Lung (tissue), 12 donors: ENCODE measurements around the gene CLEC4C. TPM values are rescaled to one million over a fixed set of nuclear protein-coding genes. Genes with fewer than 3 reads are reported as not detected.
"Not testable (repeated sequence)": the region's sequence is repeated elsewhere in the genome, so short reads cannot be mapped to it uniquely, and the experiment has no call there.

Experiments used
- ATAC-seq: fragments of 200-7000 bp; cut with Tn5 transposase; one replicate; pipeline ENCODE4 v1.9.1; 2020; ENCODE audit warnings: moderate number of reproducible peaks; ENCODE audit not compliant: insufficient read depth, low FRiP score
- DNase-seq, 3 donors: peaks; one replicate each; pipeline ENCODE4 v3.0.0-alpha.2; 2013 to 2017
- H3K27ac ChIP-seq, 2 donors: one replicate each; pipeline ENCODE4 v1.5.1; 2013; ENCODE audit warnings: mild to moderate bottlenecking in 2 of 2, moderate library complexity in 2 of 2, control low read depth in 1 of 2, inconsistent platforms in 1 of 2, low read depth in 1 of 2, low read length in 1 of 2
- H3K27me3 ChIP-seq, 3 donors: one replicate each; pipeline ENCODE4 v1.5.1; 2013; ENCODE audit warnings: low read length in 2 of 3; ENCODE audit not compliant: control insufficient read depth in 3 of 3, insufficient read depth in 3 of 3
- H3K36me3 ChIP-seq, 4 donors: one replicate each; pipeline ENCODE4 v1.5.1; 2013; ENCODE audit warnings: low read length in 4 of 4, mild to moderate bottlenecking in 1 of 4, moderate library complexity in 1 of 4; ENCODE audit not compliant: control insufficient read depth in 4 of 4, insufficient read depth in 4 of 4
- H3K4me1 ChIP-seq, 5 donors: one replicate each; pipeline ENCODE4 v1.5.1; 2013; ENCODE audit warnings: low read length in 5 of 5, mild to moderate bottlenecking in 2 of 5, moderate library complexity in 1 of 5; ENCODE audit not compliant: control insufficient read depth in 5 of 5, insufficient read depth in 5 of 5
- H3K4me3 ChIP-seq: one replicate; pipeline ENCODE4 v1.5.1; 2013; ENCODE audit warnings: mild to moderate bottlenecking, control low read depth, moderate library complexity
- H3K9ac ChIP-seq, 2 donors: one replicate each; pipeline ENCODE4 v1.5.1; 2013; ENCODE audit warnings: low read length in 2 of 2, control low read depth in 1 of 2; ENCODE audit not compliant: insufficient read depth in 1 of 2
- H3K9me3 ChIP-seq, 4 donors: one replicate each; pipeline ENCODE4 v1.5.1; 2013; ENCODE audit warnings: low read length in 3 of 4, mild to moderate bottlenecking in 1 of 4, moderate library complexity in 1 of 4; ENCODE audit not compliant: control insufficient read depth in 4 of 4, insufficient read depth in 3 of 4
- WGBS, 2 donors: extraction: QIAGEN DNeasy Blood & Tissue Kit; methylation state at CpG; one replicate each; pipeline ENCODE4 v1.1.7; 2013; 5-methylcytosine and 5-hydroxymethylcytosine counted together
- polyA plus RNA-seq, 2 donors: library from polyadenylated mRNA; stranded (reverse); fragments of 200-250 nt; gene quantifications; one replicate each; pipeline ENCODE4 v1.2.1, GENCODE V29; 2013
- total RNA-seq, 2 donors: library from RNA; depleted of rRNA in 1 of 2; stranded (reverse); fragments of >200 nt in 1 of 2; gene quantifications; one replicate each; pipeline ENCODE4 v1.2.1, GENCODE V29; 2014 to 2021
- TF ChIP-seq, protein P1 (sequence below): IDR thresholded peaks from 2 replicates; pipeline ENCODE4 v1.5.1; 2012; ENCODE audit warnings: mild to moderate bottlenecking; ENCODE audit errors: control extremely low read depth, extremely low read depth
- donor health status: control.
- donor health status: control.
- donor health status: Bipolar disorder and iron deficiency.
- donor health status: healthy.
- donor health status: DM: yes; HTN: yes; CAD: no.

The CLEC4C gene
- total and polyA plus RNA-seq, 4 donors, result 0.08 to 0.60 TPM; not detected in 2

DNA sequence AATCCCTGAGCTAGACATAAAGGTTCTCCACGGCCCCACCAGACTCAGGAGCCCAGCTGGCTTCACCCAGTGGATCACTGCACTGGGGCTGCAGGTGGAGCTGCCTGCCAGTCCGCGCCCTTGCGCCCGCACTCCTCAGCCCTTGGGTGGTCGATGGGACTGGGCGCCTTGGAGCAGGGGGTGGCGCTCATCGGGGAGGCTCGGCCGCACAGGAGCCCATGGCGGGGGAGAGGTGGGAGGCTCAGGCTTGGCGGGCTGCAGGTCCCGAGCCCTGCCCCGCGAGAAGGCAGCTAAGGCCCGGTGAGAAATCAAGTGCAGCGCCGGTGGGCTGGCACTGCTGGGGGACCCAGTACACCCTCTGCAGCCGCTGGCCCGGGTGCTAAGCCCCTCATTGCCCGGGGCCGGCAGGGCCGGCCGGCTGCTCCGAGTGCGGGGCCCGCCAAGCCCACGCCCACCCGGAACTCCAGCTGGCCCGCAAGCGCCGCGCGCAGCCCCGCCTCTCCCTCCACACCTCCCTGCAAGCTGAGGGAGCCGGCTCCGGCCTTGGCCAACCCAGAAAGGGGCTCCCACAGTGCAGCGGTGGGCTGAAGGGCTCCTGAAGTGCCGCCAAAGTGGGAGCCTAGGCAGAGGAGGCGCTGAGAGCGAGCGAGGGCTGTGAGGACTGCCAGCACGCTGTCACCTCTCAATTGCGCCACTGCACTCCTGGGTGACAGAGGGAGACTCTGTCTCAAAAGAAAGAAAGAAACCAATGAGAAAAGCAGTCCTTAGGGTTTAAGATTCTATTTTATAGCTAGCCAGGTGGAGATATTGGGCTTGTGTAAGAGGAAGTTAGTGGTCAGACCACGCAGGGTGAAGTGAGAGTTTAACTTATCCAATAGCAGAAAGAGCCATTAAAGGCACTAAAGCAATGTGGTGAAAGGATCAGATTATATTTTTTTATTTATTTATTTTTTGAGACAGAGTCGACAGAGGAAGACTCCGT lies 5.1 kb upstream of the CLEC4C start:
- WGBS, 2 donors, result 88 to 91% methylated on average over 37 to 41 of the region's 48 CpGs
- not testable (repeated sequence) for H3K36me3 ChIP-seq, DNase-seq, H3K4me3 ChIP-seq, ATAC-seq, H3K4me1 ChIP-seq, H3K27ac ChIP-seq, H3K9ac ChIP-seq, H3K27me3 ChIP-seq, H3K9me3 ChIP-seq

DNA sequence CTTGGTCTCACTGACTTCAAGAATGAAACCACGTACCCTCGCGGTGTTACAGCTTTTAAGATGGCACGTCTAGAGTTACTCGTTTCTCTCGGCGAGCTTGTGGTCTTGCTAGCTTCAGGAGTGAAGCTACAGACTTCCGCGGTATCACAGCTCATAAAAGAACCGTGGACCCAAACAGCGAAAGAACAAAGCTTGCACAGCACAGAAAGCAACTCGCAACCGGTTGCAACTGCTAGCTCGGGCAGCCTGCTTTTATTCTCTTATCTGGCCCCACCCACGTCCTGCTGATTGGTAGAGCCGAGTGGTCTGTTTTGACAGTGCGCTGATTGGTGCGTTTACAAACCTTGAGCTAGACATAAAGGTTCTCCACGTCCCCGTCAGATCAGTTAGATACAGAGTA lies 4.2 kb upstream of the CLEC4C start:
- TF ChIP-seq, protein P1, sequence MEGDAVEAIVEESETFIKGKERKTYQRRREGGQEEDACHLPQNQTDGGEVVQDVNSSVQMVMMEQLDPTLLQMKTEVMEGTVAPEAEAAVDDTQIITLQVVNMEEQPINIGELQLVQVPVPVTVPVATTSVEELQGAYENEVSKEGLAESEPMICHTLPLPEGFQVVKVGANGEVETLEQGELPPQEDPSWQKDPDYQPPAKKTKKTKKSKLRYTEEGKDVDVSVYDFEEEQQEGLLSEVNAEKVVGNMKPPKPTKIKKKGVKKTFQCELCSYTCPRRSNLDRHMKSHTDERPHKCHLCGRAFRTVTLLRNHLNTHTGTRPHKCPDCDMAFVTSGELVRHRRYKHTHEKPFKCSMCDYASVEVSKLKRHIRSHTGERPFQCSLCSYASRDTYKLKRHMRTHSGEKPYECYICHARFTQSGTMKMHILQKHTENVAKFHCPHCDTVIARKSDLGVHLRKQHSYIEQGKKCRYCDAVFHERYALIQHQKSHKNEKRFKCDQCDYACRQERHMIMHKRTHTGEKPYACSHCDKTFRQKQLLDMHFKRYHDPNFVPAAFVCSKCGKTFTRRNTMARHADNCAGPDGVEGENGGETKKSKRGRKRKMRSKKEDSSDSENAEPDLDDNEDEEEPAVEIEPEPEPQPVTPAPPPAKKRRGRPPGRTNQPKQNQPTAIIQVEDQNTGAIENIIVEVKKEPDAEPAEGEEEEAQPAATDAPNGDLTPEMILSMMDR, result no peak
- 86 to 89% methylated on average over 20 of the region's 20 CpGs for WGBS, 2 donors
- no peak for DNase-seq

GRCh38 chr12:7750350-7750749 lies 3.2 kb upstream of the CLEC4C start:
- Histone ChIP-seq H3K9ac (no peak overlapping the region), H3K36me3 (no peaks in the 10 kb centered on the region), H3K27me3 (no peaks in the 10 kb centered on the region), H3K4me3 (no peak overlapping the region), H3K4me1 (no peaks in the 10 kb centered on the region), H3K27ac (no peak overlapping the region), H3K9me3 (no peaks in the 10 kb centered on the region)
- ATAC-seq (no peak), DNase-seq (no peak)
- TF ChIP-seq, protein P1, result no peak
- 91% methylated on average over 6 of the region's 6 CpGs for WGBS, 2 donors

More for the DNA sequence above, 4.2 kb upstream of the CLEC4C start:
- Histone ChIP-seq H3K27ac (no peak overlapping the region), H3K4me1 (no peaks in the 10 kb centered on the region), H3K9me3 (no peaks in the 10 kb centered on the region), H3K4me3 (no peak overlapping the region), H3K36me3 (no peaks in the 10 kb centered on the region), H3K9ac (no peak overlapping the region), H3K27me3 (no peaks in the 10 kb centered on the region)
- no peak for ATAC-seq

DNA sequence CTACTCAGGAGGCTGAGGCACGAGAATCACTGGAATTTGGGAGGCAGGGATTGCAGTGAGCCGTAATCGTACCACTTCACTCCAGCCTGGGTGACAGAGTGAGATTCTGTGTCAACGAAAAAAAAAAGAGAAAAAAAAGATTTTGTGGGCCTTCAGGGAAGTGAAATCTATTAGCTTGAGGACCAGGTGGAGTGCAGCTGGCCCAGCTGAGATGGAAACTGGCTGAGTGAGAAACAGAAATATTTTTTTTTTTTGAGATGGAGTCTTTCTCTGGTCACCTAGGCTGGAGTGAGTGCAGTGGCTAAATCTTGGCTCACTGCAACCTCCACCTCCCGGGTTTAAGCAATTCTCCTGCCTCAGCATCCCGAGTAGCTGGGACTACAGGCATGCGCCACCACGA lies 2.3 kb upstream of the CLEC4C start:
- H3K27me3 ChIP-seq, result no peaks in the 10 kb centered on the region
- TF ChIP-seq, protein P1, result no peak
- H3K4me1 ChIP-seq, result no peaks in the 10 kb centered on the region
- H3K27ac ChIP-seq, result no peak overlapping the region
- H3K9ac ChIP-seq, result no peak overlapping the region
- H3K36me3 ChIP-seq, result no peaks in the 10 kb centered on the region
- no peak overlapping the region for H3K4me3 ChIP-seq
- WGBS, 2 donors, result 87 to 89% methylated on average over 8 of the region's 8 CpGs
- ATAC-seq (no peak), DNase-seq (no peak)
- H3K9me3 ChIP-seq, result no peaks in the 10 kb centered on the region
